Measurements from ENCODE around the gene OTOG. TPM values are rescaled to one million over a fixed set of nuclear protein-coding genes. Genes with fewer than 3 reads are reported as not detected.

The OTOG gene
- total RNA-seq, 2 donors from 2014 or later = not detected

GRCh38 chr11:17525570-17525969 lies 21.5 kb upstream of the OTOG start:
- Histone ChIP-seq H3K9ac (ENCODE audit: low read depth in 2 of 2, low read length in 2 of 2) (no peak overlapping the region), H3K27me3 (no peaks in the 10 kb centered on the region), H3K4me3 (no peak overlapping the region), H3K36me3 (no peaks in the 10 kb centered on the region), H3K27ac (no peak overlapping the region), H3K9me3 (no peaks in the 10 kb centered on the region), H3K4me1 (no peaks in the 10 kb centered on the region)
- TF ChIP-seq, protein P1, sequence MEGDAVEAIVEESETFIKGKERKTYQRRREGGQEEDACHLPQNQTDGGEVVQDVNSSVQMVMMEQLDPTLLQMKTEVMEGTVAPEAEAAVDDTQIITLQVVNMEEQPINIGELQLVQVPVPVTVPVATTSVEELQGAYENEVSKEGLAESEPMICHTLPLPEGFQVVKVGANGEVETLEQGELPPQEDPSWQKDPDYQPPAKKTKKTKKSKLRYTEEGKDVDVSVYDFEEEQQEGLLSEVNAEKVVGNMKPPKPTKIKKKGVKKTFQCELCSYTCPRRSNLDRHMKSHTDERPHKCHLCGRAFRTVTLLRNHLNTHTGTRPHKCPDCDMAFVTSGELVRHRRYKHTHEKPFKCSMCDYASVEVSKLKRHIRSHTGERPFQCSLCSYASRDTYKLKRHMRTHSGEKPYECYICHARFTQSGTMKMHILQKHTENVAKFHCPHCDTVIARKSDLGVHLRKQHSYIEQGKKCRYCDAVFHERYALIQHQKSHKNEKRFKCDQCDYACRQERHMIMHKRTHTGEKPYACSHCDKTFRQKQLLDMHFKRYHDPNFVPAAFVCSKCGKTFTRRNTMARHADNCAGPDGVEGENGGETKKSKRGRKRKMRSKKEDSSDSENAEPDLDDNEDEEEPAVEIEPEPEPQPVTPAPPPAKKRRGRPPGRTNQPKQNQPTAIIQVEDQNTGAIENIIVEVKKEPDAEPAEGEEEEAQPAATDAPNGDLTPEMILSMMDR (IDR thresholded peaks at IDR 0.05) = no peak
- no peak for DNase-seq
- intact Hi-C loops (cut with DNase I) = no loop called here

- Histone ChIP-seq H3K4me3 (no peak overlapping the region), H3K9me3 (no peaks in the 10 kb centered on the region), H3K27me3 (no peaks in the 10 kb centered on the region), H3K4me1 (no peaks in the 10 kb centered on the region), H3K27ac (no peak overlapping the region), H3K36me3 (no peaks in the 10 kb centered on the region), H3K9ac (ENCODE audit: low read depth in 2 of 2, low read length in 2 of 2) (no peak overlapping the region)
- TF ChIP-seq, protein P1 (IDR thresholded peaks at IDR 0.05) = no peak
- intact Hi-C loops (cut with DNase I) = no loop called here
- DNase-seq = no peak
These were observed 20.7 kb upstream of the OTOG start for GRCh38 chr11:17526326-17526725.

DNA sequence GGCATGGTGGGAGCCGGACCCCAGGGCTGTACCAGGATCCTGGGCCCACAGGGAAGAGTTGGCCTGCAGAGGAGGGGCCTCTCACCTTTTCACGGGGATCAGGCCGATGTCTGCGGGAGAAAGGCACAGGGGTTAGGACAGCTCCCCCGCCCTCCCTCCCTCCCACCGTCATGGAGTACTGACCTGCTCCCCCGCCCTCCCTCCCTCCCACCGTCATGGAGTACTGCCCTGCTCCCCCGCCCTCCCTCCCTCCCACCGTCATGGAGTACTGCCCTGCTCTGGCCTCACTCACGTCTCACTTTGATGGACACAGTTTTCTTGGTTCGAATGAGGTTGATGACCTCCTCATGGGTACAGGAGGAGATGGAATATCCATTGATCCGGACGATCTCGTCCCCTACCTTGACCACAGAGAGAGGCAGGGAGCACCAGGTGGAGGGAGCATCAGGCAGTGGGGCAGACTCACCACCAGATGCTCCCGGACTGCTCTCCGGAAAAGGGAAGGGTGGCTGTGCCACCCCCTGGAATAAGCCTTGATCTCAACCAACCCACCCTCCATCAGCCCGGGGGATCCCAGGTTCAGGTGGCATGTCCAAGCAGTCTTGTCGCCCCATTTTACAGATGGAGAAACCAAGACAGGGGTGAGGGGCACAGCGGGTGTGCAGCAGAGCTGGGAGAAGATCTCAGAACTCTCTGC lies 20.0 kb upstream of the OTOG start:
- H3K27ac ChIP-seq = no peak overlapping the region
- H3K4me3 ChIP-seq = no peak overlapping the region
- no peaks in the 10 kb centered on the region for H3K27me3 ChIP-seq
- H3K4me1 ChIP-seq = no peaks in the 10 kb centered on the region
- DNase-seq = no peak
- intact Hi-C loops (cut with DNase I) = no loop called here
- no peak overlapping the region for H3K9ac ChIP-seq (ENCODE audit: low read depth in 2 of 2, low read length in 2 of 2)
- no peaks in the 10 kb centered on the region for H3K9me3 ChIP-seq
- TF ChIP-seq, protein P1 (IDR thresholded peaks at IDR 0.05) = no peak
- H3K36me3 ChIP-seq = no peaks in the 10 kb centered on the region

DNA sequence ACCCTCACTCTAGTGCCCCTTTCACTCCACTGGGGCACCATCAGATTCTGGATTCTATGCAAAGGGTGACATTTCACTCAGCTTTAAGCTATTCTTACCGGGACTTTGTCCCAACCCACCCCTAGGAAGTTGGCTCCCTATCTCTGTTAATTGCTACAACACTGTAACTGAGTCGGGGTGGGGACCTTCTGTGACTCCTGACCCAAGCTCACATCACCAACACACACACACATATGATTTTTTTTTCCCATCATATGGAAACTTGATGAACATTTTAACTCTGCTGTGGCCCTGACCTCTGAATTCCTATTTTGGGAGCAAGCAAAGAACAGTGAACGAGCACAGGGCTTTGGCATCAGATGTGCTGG lies 19.4 kb upstream of the OTOG start:
- Histone ChIP-seq H3K36me3 (no peaks in the 10 kb centered on the region), H3K9me3 (no peaks in the 10 kb centered on the region), H3K4me1 (no peaks in the 10 kb centered on the region), H3K4me3 (no peak overlapping the region), H3K27me3 (no peaks in the 10 kb centered on the region), H3K9ac (ENCODE audit: low read depth in 2 of 2, low read length in 2 of 2) (no peak overlapping the region), H3K27ac (no peak overlapping the region)
- DNase-seq = no peak
- intact Hi-C loops (cut with DNase I) = no loop called here
- TF ChIP-seq, protein P1 (IDR thresholded peaks at IDR 0.05) = no peak

DNA sequence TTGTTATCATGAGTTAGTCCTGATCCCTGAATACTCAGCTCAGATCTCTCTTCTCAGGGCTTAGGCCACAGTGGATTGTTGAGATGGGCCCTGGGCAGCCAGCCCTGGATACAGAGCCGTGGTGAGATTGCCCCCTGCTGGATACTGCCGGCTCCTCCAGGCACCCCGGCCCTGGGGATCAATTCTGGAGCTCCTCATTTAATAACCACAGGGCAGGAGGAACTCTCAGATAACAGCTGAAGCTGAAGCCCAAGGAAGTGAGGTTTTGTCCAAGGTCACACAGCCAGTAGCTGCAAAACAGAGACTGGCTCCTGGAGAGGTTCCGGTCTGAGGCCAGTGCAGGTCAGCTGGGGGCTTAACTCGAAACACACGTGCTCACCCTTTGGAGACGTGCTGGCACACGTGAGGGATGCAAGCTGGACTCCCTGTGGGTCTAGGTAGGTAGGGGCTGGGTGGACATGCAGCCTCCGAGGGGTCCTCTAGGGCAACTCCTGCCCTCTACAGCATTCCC lies 18.8 kb upstream of the OTOG start:
- Histone ChIP-seq H3K4me3 (no peak overlapping the region), H3K9me3 (no peaks in the 10 kb centered on the region), H3K9ac (ENCODE audit: low read depth in 2 of 2, low read length in 2 of 2) (no peak overlapping the region), H3K27me3 (no peaks in the 10 kb centered on the region), H3K4me1 (no peaks in the 10 kb centered on the region), H3K27ac (no peak overlapping the region), H3K36me3 (no peaks in the 10 kb centered on the region)
- intact Hi-C loops (cut with DNase I) = no loop called here
- peak; percentile 48 for DNase-seq
- TF ChIP-seq, protein P1 (IDR thresholded peaks at IDR 0.05) = peak; percentile 51

Measured in colonic mucosa (tissue), 4 donors.